Measurements from ENCODE around the gene ECPAS. TPM values are rescaled to one million over a fixed set of nuclear protein-coding genes. Genes with fewer than 3 reads are reported as not detected.
A peak's percentile ranks its signal among the peaks of the same experiment; 100 is the strongest.

Gene ECPAS
- total RNA-seq, 1 experiment from 2014 or later, result 106 TPM

- Histone ChIP-seq H3K27ac (ENCODE audit: insufficient read length, low read depth, low read length) (no peak overlapping the region), H3K9me3 (ENCODE audit: control insufficient read depth, low read depth, low read length) (no peaks in the 10 kb centered on the region), H3K79me2 (ENCODE audit: insufficient read depth, low read length) (no peaks in the 10 kb centered on the region), H3K56ac (ENCODE audit: insufficient read length, low read depth, low read length) (no peak overlapping the region), H2BK12ac (ENCODE audit: insufficient read length, low read depth, low read length) (no peak overlapping the region), H2AFZ (ENCODE audit: low read length) (no peak overlapping the region), H3K9ac (ENCODE audit: extremely low read depth, insufficient read length, low read length) (no peak overlapping the region), H3K79me1 (ENCODE audit: insufficient read depth, low read depth, low read length, poor library complexity, severe bottlenecking) (no peaks in the 10 kb centered on the region), H2BK120ac (ENCODE audit: low read depth, low read length, poor library complexity, severe bottlenecking) (no peak overlapping the region), H4K20me1 (ENCODE audit: control insufficient read depth, insufficient read depth, insufficient read length) (no peaks in the 10 kb centered on the region), H3T11ph (ENCODE audit: low read length) (no peak overlapping the region), H4K5ac (ENCODE audit: insufficient read length, low read depth, low read length) (no peak overlapping the region), H3K23me2 (ENCODE audit: insufficient read length, low read depth, low read length, poor library complexity, severe bottlenecking) (no peaks in the 10 kb centered on the region), H3K14ac (ENCODE audit: insufficient read depth, low read length) (no peak overlapping the region), H2BK5ac (ENCODE audit: insufficient read length, low read length) (no peak overlapping the region), H3K4ac (ENCODE audit: low read depth, low read length) (no peak overlapping the region), H3K27me3 (ENCODE audit: insufficient read depth, low read length) (no peaks in the 10 kb centered on the region), H3K23ac (ENCODE audit: insufficient read length, low read depth, low read length) (no peak overlapping the region), H3K18ac (ENCODE audit: insufficient read length, low read depth, low read length) (no peak overlapping the region), H4K8ac (replicated peaks; ENCODE audit: insufficient read length, low read depth, low read length) (no peak overlapping the region), H4K91ac (ENCODE audit: insufficient read length, low read depth, low read length) (no peak overlapping the region), H2AK5ac (ENCODE audit: insufficient read length, low read length) (no peak overlapping the region), H3K4me1 (ENCODE audit: insufficient read depth, low read length) (no peaks in the 10 kb centered on the region), H2BK15ac (ENCODE audit: low read depth, low read length) (no peak overlapping the region), H3K4me2 (ENCODE audit: insufficient read depth, insufficient read length, low read length) (no peak overlapping the region), H2BK20ac (ENCODE audit: low read depth, low read length, poor library complexity, severe bottlenecking) (no peak overlapping the region)
- Mint-ChIP-seq H3K9me3 (no peaks in the 10 kb centered on the region), H3K4me3 (no peak overlapping the region), H3K36me3 (ENCODE audit: insufficient read depth in 1 of 3, low read depth in 3 of 3) (peaks cover 11 to 78% (median 50%) of the 10 kb centered on the region in 3 experiments; a peak in 5 of 7 replicates), H3K4me1 (no peaks in the 10 kb centered on the region), H3K27me3 (ENCODE audit: low read depth) (no peaks in the 10 kb centered on the region), H3K27ac (peak overlapping the region in 1 of 3 experiments; percentile 46; a peak in 1 of 7 replicates)
- no peak for TF ChIP-seq CTCF (conservative IDR thresholded peaks at IDR 0.05)
- no peak for DNase-seq
Observed at GRCh38 chr9:111429175-111429574, 55.0 kb downstream of the ECPAS start.
